GM10248 (cell line): ENCODE measurements around the gene NKD2.
"Not testable (repeated sequence)": the region's sequence is repeated elsewhere in the genome, so short reads cannot be mapped to it uniquely, and the experiment has no call there.

Source experiments
- CTCF ChIA-PET: fragments of 300-600 bp; sonication (Branson Sonifier 250); formaldehyde crosslinking; extraction: SDS; loops from one replicate; lab custom pipeline; 2021; ENCODE audit warnings: antibody characterized with exemption; lab: Yijun Ruan, JAX
- POLR2A ChIA-PET: fragments of 350-650 bp; sonication (Branson Sonifier 250); formaldehyde crosslinking; extraction: SDS; loops from one replicate; lab custom pipeline; 2020; ENCODE audit warnings: antibody characterized with exemption; lab: Yijun Ruan, JAX
- DNase-seq: peaks from one replicate; pipeline ENCODE4 v3.0.0; 2012; ENCODE audit errors: extremely low spot score
- TF ChIP-seq, protein P1 (sequence below): IDR thresholded peaks from 2 replicates; pipeline ENCODE4 v1.5.1; 2012; ENCODE audit warnings: mild to moderate bottlenecking, low read depth; ENCODE audit errors: extremely low read depth, missing control alignments, control extremely low read depth

Gene NKD2

DNA sequence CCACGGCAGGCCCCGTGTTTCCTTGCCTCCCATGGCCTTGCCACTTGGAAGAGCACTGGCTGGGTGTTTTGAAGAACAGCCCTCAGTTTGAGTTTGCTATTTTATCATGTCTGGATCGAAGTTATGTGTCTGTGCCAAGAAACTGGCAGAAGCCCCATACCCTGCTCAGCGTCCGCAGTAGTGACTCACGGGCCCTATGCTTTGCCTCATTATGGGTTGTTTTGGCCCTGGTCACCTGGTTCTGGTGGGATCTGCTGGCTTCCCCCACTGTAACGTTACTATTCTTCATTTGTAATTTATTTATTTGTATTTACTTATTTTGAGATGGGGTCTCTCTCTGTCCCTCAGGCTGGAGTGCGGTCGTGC lies 42.3 kb upstream of the NKD2 start:
- no peak for DNase-seq
- TF ChIP-seq, protein P1, sequence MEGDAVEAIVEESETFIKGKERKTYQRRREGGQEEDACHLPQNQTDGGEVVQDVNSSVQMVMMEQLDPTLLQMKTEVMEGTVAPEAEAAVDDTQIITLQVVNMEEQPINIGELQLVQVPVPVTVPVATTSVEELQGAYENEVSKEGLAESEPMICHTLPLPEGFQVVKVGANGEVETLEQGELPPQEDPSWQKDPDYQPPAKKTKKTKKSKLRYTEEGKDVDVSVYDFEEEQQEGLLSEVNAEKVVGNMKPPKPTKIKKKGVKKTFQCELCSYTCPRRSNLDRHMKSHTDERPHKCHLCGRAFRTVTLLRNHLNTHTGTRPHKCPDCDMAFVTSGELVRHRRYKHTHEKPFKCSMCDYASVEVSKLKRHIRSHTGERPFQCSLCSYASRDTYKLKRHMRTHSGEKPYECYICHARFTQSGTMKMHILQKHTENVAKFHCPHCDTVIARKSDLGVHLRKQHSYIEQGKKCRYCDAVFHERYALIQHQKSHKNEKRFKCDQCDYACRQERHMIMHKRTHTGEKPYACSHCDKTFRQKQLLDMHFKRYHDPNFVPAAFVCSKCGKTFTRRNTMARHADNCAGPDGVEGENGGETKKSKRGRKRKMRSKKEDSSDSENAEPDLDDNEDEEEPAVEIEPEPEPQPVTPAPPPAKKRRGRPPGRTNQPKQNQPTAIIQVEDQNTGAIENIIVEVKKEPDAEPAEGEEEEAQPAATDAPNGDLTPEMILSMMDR, result no peak
- CTCF ChIA-PET, result interaction anchor here (1.6 kb wide), 1 partner anchor 9 kb away, joined by 4 read pairs; no protein-coding TSS in a partner anchor
- POLR2A ChIA-PET, result no interaction called here

DNA sequence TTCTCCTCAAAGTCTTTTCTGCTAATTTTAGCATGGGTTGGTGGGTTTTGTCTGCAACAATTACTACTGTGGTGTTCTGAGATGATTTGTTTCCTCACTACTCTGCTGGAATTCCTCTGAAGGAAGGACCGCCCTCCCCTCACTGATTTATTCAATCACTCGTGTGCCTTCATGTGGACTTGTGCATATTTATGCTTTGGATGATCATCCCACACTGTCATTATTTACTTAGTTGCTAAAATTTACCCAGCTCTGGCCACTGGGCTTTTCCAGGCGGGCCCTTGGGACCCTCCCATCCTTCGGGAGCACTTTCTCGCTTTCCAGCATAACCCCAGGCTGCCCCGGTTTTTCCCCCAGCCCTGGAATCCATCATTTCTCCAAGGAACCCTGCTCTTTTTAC lies 41.7 kb upstream of the NKD2 start:
- TF ChIP-seq, protein P1, result no peak
- CTCF ChIA-PET, result no interaction called here
- DNase-seq, result no peak
- POLR2A ChIA-PET, result no interaction called here

DNA sequence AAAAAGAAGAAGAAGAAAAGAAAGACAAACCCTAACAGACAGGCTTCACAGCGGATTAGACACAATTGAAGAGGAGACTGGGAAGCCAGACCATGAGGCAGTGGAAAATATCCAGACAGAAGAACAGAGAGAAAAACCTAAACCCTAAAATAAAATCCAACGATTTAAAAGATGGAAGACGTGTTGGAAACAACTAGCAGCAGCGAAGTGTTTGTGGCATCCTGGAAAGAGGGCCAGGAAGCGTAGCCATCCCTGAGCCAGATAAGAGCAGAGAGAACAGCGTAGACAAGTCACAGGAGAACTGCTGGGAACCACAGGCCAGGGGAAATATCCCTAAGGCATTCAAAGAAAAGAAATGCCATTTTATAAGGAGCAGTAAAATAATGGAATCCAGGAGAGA lies 39.7 kb upstream of the NKD2 start:
- CTCF ChIA-PET, result no interaction called here
- DNase-seq, result no peak
- POLR2A ChIA-PET, result no interaction called here
- TF ChIP-seq, protein P1, result no peak

DNA sequence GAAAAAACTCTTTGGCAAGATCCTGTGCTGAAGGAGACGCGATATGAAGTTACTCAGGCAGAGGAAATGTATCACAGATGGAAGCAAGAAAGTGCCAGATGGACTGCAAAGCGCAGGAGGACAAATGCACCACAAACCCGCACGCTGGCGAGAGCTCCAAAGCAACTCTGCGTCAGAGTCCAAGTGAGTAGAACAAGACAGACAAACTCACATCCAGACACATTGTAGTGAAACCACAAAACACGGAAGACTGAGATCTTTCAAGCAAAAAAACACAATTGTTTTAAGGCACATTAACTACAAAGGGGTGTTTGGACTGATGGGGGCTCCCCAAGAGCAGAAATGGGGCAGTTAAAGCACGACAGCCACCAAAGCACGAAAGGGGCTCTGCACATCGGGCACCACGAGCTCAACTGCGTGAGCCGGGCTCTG lies 39.2 kb upstream of the NKD2 start:
- ChIA-PET CTCF (no interaction called here), POLR2A (no interaction called here)
- TF ChIP-seq, protein P1, result no peak
- DNase-seq, result no peak

DNA sequence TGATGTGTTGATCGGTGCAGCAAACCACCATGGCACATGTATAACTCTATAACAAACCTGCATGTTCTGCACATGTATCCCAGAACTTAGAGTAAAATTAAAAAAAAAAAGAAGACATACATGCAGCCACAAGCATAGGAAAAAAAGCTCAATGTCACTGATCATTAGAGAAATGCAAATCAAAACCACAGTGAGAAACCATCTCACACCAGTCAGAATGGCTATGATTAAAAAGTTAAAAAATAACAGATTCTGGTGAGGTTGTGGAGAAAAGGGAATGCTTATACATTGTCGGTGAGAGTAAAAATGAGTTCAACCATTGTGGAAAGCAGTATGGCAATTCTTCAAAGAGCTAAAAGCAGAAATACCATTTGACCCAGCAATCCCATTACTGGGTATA lies 36.0 kb upstream of the NKD2 start:
- CTCF ChIA-PET, result not testable (repeated sequence)

DNA sequence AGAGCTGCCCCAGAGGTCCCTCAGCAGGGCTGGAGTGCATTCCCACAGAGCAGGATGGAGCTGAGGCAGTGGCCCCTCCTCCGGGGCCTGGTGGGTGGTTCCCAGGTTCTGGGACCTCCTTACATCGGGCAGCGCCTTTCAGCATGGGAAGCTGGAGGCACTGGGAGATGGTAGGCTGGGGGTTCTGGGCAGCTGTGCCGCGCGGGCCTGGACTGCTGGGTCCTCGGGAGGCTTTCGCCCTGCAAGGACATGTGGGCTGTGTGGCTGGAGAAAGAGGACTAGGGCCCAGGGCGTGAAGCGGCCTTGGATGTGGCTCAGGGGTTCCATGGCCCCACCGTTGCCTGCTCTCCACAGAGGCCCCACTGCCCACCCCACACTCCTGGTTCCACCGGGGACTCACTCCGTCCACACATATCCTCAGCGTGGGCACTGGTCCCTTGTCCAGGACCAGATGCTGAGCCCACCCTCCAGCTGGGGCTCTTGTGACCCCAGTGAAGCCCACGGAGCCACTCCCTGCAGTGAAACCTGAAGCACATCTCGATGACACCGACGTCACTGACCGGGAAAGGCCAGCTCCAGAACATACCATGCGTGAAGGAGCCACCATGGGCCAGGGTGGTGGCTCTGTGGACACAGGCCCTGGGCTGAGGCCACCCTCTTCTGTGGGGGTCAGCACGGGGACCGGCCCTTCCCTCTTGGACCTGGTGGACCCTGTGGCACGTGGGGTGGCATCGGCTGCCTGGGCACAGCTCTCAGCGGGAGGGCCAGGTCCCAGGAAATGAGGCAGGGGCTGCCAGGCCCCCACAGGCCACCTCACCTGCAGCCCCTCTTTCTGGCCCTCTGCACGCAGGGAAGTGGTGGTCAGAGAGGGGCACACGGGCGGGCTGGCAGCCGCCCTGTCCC lies 31.5 kb upstream of the NKD2 start:
- ChIA-PET POLR2A (no interaction called here), CTCF (interaction anchor here (1.5 kb wide), 1 partner anchor 13 kb away, joined by 5 read pairs; no protein-coding TSS in a partner anchor)
- TF ChIP-seq, protein P1, result no peak
- no peak for DNase-seq

More for the DNA sequence above, 36.0 kb upstream of the NKD2 start:
- DNase-seq, POLR2A ChIA-PET: not testable (repeated sequence)

DNA sequence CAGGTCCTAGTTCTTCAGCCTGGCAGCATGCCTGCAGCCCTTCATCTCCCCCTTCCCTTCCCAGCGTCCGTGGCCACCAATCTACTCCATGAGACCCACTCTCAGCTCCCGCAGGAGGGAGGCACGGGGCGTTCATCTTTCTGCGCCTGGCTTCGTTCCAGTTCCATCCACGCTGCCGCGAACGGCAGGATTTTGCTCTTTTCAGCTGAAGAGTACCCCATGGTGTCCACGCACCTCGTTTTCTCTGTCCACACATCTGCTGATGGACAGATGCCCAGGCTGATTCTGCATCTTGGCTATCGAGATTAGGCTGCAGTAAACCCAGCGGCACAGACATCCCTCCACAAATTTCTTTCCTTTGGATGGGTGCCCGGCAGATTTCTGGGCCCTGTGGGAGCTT lies 30.5 kb upstream of the NKD2 start:
- TF ChIP-seq, protein P1, result no peak
- ChIA-PET CTCF (no interaction called here), POLR2A (no interaction called here)
- no peak for DNase-seq
